ENCODE data around the gene AURKAIP1. TPM values are rescaled to one million over a fixed set of nuclear protein-coding genes. Genes with fewer than 3 reads are reported as not detected.

AURKAIP1 gene
- total and polyA plus RNA-seq, 4 donors: 38.4 to 175 (median 97.7) TPM

DNA sequence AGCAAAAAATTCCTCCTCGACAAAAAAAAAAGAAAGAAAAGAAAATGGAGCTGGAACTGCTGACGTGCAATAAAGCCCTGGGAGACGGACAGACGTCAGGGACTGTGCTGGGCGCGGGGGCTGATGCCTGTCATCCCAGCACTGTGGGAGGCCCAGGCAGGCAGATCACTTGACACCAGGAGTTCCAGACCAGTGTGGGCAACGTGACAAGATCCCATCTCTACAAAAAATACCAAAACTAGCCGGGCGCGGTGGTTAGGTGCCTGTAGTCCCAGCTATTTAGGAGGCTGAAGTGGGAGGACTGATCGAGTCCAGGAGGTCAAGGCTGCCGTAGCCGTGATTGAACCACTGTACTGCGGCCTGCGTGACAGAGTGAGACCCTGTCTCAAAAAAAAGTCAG, 49.7 kb upstream of the AURKAIP1 start:
- H3K9me3 ChIP-seq (ENCODE audit: control insufficient read depth in 4 of 4, low read length in 3 of 4): no peaks in the 10 kb centered on the region
- H3K27ac ChIP-seq (ENCODE audit: low read depth in 1 of 2, low read length in 2 of 2): no peak overlapping the region
- no peaks in the 10 kb centered on the region for H3K36me3 ChIP-seq (ENCODE audit: control insufficient read depth in 4 of 4, insufficient read depth in 3 of 4, low read depth in 1 of 4, low read length in 3 of 4)
- H3K27me3 ChIP-seq (ENCODE audit: control insufficient read depth in 4 of 4, insufficient read depth in 4 of 4, low read length in 3 of 4): no peaks in the 10 kb centered on the region
- H3K4me3 ChIP-seq (ENCODE audit: low read depth in 1 of 3, low read length in 3 of 3): no peak overlapping the region
- TF ChIP-seq HNF4G (IDR thresholded peaks at IDR 0.05) (no peak), RAD21 (IDR thresholded peaks at IDR 0.05) (no peak), TAF1 (conservative IDR thresholded peaks at IDR 0.05) (no peak), ATF3 (IDR thresholded peaks at IDR 0.05) (no peak), JUND (IDR thresholded peaks at IDR 0.05) (no peak), HNF4A (conservative IDR thresholded peaks at IDR 0.05) (no peak)
- TF ChIP-seq, protein P1, sequence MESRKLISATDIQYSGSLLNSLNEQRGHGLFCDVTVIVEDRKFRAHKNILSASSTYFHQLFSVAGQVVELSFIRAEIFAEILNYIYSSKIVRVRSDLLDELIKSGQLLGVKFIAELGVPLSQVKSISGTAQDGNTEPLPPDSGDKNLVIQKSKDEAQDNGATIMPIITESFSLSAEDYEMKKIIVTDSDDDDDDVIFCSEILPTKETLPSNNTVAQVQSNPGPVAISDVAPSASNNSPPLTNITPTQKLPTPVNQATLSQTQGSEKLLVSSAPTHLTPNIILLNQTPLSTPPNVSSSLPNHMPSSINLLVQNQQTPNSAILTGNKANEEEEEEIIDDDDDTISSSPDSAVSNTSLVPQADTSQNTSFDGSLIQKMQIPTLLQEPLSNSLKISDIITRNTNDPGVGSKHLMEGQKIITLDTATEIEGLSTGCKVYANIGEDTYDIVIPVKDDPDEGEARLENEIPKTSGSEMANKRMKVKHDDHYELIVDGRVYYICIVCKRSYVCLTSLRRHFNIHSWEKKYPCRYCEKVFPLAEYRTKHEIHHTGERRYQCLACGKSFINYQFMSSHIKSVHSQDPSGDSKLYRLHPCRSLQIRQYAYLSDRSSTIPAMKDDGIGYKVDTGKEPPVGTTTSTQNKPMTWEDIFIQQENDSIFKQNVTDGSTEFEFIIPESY (IDR thresholded peaks at IDR 0.05): no peak
- TF ChIP-seq, protein P2, sequence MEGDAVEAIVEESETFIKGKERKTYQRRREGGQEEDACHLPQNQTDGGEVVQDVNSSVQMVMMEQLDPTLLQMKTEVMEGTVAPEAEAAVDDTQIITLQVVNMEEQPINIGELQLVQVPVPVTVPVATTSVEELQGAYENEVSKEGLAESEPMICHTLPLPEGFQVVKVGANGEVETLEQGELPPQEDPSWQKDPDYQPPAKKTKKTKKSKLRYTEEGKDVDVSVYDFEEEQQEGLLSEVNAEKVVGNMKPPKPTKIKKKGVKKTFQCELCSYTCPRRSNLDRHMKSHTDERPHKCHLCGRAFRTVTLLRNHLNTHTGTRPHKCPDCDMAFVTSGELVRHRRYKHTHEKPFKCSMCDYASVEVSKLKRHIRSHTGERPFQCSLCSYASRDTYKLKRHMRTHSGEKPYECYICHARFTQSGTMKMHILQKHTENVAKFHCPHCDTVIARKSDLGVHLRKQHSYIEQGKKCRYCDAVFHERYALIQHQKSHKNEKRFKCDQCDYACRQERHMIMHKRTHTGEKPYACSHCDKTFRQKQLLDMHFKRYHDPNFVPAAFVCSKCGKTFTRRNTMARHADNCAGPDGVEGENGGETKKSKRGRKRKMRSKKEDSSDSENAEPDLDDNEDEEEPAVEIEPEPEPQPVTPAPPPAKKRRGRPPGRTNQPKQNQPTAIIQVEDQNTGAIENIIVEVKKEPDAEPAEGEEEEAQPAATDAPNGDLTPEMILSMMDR (IDR thresholded peaks at IDR 0.05; ENCODE audit: low read depth, low read length, missing input control): no peak
- TF ChIP-seq, protein P3, sequence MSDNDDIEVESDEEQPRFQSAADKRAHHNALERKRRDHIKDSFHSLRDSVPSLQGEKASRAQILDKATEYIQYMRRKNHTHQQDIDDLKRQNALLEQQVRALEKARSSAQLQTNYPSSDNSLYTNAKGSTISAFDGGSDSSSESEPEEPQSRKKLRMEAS (IDR thresholded peaks at IDR 0.05): no peak
- H3K4me1 ChIP-seq (ENCODE audit: control insufficient read depth in 4 of 4, insufficient read depth in 4 of 4, low read length in 3 of 4): peaks cover 3 to 10% (median 4%) of the 10 kb centered on the region in 4 donors
- DNase-seq (ENCODE audit: low spot score): no peak
- no peak overlapping the region for H3K9ac ChIP-seq (ENCODE audit: low read depth in 1 of 2, low read length in 2 of 2)
- WGBS: 94% methylated on average over 15 of the region's 15 CpGs

- Histone ChIP-seq H3K36me3 (ENCODE audit: control insufficient read depth in 4 of 4, insufficient read depth in 3 of 4, low read depth in 1 of 4, low read length in 3 of 4) (no peaks in the 10 kb centered on the region), H3K27me3 (ENCODE audit: control insufficient read depth in 4 of 4, insufficient read depth in 4 of 4, low read length in 3 of 4) (no peaks in the 10 kb centered on the region), H3K9me3 (ENCODE audit: control insufficient read depth in 4 of 4, low read length in 3 of 4) (no peaks in the 10 kb centered on the region), H3K4me3 (ENCODE audit: low read depth in 1 of 3, low read length in 3 of 3) (no peak overlapping the region), H3K9ac (ENCODE audit: low read depth in 1 of 2, low read length in 2 of 2) (no peak overlapping the region), H3K4me1 (ENCODE audit: control insufficient read depth in 4 of 4, insufficient read depth in 4 of 4, low read length in 3 of 4) (peaks cover 0 to 8% (median 3%) of the 10 kb centered on the region in 4 donors), H3K27ac (ENCODE audit: low read depth in 1 of 2, low read length in 2 of 2) (no peak overlapping the region)
- DNase-seq (ENCODE audit: low spot score): no peak
- WGBS: 95% methylated on average over 7 of the region's 7 CpGs
- TF ChIP-seq NR2F2 (IDR thresholded peaks at IDR 0.05) (no peak), GABPA (IDR thresholded peaks at IDR 0.05 in 1 of 2, conservative IDR thresholded peaks at IDR 0.05 in 1 of 2) (no peak), FOXA1 (IDR thresholded peaks at IDR 0.05) (no peak), FOXA2 (IDR thresholded peaks at IDR 0.05) (no peak), YY1 (IDR thresholded peaks at IDR 0.05) (no peak), HNF4A (conservative IDR thresholded peaks at IDR 0.05) (no peak), JUND (IDR thresholded peaks at IDR 0.05) (no peak), HNF4G (IDR thresholded peaks at IDR 0.05) (no peak), EGR1 (IDR thresholded peaks at IDR 0.05; ENCODE audit: low read depth in 2 of 2) (no peak), RAD21 (IDR thresholded peaks at IDR 0.05) (no peak), ATF3 (IDR thresholded peaks at IDR 0.05) (no peak), SP1 (IDR thresholded peaks at IDR 0.05) (no peak), TAF1 (conservative IDR thresholded peaks at IDR 0.05) (no peak)
- TF ChIP-seq, protein P1 (IDR thresholded peaks at IDR 0.05): no peak
- TF ChIP-seq, protein P2 (IDR thresholded peaks at IDR 0.05; ENCODE audit: low read depth, low read length, missing input control): no peak
- TF ChIP-seq, protein P4, sequence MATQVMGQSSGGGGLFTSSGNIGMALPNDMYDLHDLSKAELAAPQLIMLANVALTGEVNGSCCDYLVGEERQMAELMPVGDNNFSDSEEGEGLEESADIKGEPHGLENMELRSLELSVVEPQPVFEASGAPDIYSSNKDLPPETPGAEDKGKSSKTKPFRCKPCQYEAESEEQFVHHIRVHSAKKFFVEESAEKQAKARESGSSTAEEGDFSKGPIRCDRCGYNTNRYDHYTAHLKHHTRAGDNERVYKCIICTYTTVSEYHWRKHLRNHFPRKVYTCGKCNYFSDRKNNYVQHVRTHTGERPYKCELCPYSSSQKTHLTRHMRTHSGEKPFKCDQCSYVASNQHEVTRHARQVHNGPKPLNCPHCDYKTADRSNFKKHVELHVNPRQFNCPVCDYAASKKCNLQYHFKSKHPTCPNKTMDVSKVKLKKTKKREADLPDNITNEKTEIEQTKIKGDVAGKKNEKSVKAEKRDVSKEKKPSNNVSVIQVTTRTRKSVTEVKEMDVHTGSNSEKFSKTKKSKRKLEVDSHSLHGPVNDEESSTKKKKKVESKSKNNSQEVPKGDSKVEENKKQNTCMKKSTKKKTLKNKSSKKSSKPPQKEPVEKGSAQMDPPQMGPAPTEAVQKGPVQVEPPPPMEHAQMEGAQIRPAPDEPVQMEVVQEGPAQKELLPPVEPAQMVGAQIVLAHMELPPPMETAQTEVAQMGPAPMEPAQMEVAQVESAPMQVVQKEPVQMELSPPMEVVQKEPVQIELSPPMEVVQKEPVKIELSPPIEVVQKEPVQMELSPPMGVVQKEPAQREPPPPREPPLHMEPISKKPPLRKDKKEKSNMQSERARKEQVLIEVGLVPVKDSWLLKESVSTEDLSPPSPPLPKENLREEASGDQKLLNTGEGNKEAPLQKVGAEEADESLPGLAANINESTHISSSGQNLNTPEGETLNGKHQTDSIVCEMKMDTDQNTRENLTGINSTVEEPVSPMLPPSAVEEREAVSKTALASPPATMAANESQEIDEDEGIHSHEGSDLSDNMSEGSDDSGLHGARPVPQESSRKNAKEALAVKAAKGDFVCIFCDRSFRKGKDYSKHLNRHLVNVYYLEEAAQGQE (IDR thresholded peaks at IDR 0.05): no peak
- TF ChIP-seq, protein P3 (IDR thresholded peaks at IDR 0.05): no peak
Measured at GRCh38 chr1:1423245-1423597, 48.2 kb upstream of the AURKAIP1 start.

Measured in liver (tissue), 9 donors.